CD4-positive, alpha-beta T cell treated with Interleukin-12 subunit alpha and Interleukin-12 subunit beta, for 1 hour (primary cell): ENCODE measurements around the gene C17orf100.
"Not testable (repeated sequence)": the region's sequence is repeated elsewhere in the genome, so short reads cannot be mapped to it uniquely, and the experiment has no call there.

Experiments used
- DNase-seq: peaks from one replicate; pipeline ENCODE4 v3.0.0-alpha.2; 2020

The C17orf100 gene

DNA sequence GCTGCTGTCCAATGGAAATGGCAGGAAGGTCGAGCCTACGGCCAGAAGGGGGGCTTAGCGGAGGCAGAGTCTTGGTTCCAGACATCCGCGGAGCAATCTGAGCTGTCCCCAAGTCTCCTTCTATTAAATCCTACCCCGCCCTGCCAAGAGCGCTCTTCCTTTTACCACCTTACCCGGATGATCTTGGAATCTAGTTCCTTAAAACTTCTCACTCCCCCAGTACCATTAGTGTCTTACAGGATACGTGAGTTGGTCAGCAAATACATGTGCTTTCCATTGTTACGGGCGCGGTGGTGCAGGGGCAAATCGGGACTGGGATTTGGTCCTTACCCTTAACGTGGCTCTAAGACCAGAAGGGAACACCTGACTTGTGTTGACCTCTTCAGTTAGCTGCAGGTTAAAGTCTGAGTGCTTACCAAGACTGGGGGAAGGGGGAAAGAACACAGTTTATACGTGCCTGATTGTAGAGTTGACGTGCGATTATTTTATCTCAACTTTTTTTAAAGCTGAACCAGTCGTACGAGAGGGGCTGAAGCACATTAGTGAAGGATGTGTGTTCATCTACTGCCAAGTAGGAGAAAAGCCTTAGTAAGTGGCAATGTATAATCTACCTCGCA, 10.2 kb upstream of the C17orf100 start:
- DNase-seq: no peak

GRCh38 chr17:6642592-6642991, 9.0 kb upstream of the C17orf100 start:
- DNase-seq: no peak

DNA sequence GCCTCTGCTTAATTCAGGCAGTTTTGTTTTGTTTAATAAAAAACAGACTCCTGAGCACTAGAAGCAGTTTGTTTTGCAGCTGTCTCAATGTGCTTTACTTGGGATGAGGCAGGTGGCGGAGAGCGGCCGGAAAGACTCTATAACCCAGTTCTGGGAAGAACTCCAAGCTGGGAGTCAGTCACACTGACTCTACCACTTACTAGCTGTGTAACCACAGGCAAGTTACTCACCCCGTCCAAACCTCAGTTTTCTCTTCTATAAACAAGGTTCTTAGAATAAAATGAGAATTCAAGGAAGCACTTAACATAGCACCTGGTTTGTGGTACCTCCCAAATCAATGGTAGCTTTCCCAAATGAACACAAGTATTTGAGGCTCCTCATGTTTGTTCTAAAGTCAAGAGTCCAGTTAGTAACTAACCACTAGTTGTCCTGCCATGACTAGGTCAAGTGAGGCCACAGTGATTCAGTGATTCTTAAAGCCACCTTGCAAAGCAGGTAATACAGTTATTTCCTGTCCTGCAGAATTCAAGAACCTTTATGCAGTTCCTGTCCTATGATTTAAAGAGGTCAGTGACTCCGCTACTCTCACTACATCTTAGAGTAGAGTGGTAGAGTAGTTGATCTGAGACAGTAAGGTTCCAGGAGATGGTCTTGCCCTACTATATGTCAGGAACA, 8.0 kb upstream of the C17orf100 start:
- no peak for DNase-seq

- DNase-seq: peak; percentile 32
Measured at GRCh38 chr17:6648181-6648580, 3.4 kb upstream of the C17orf100 start.

DNA sequence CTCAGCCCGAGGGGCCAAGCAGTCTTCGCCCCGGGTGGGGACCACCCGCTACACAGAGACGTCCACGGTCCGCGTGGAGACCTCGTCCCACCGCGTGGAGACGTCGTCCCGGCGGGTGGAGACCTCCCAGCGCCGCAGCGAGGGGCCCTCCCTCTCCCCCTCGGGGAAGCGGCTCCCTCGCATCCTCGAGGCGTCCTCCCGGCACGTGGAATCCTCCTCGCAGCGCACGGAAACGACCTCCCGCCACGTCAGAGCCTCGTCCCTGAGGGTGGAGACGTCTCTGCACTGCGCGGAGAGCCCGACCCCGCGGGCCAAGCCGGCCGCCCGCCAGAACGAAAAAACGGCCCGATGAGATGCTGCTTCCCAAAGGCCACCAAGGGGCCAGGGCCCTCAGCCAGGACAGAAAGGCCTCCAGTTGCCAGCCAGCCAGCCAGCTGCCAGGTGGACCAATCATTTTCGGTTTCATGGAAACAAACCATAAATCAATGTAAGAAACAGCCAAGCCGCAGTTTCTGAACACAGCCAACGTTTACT, 424 bp downstream of the C17orf100 start:
- DNase-seq: peak; percentile 55

DNA sequence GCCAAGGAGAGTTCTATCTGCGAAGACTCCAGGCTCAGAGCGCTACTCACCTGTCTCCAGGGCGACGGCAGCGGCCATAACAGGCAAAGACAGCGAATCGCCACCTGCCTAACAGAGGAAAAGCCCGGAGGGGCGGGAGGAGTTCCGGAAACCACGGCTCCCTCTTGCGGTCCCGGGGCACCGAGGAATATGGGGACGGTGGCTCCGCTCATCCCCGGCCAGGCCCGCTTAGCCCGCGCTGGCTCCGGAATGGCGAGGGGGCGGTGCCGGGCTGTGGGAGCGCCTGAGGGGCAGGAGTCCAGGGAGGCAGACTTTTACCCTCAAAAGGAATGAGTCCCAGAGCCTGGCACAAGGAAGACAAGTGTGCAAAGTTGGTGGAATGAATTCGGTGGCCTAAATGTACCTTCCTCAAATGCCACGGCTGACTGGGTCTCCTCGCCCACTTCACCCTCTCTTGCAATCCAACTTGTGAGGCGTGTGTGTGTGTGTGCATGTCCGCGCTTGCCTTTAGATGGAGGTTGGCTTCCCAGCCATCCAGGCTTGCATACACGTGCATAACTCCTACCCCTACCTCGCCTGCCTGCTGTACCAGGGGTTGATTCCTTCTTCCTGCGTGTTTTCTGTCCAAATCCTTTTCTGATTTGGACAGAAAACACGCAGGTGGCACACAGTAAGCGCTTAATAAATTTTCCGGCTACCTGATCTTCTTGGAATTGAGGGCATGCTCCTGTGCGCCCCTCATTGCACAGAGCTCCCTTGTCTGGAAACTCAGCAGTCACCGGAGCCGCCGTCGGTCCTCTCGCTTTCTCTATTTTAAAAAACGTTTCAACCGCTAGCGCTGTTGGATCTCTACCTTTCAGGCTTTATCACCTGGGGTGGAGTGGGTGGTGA, 3.5 kb downstream of the C17orf100 start:
- no peak for DNase-seq

- not testable (repeated sequence) for DNase-seq
Measured at GRCh38 chr17:6655732-6656361, 4.3 kb downstream of the C17orf100 start.

- DNase-seq: peak; percentile 65
Measured at GRCh38 chr17:6656797-6657632, 5.5 kb downstream of the C17orf100 start.

DNA sequence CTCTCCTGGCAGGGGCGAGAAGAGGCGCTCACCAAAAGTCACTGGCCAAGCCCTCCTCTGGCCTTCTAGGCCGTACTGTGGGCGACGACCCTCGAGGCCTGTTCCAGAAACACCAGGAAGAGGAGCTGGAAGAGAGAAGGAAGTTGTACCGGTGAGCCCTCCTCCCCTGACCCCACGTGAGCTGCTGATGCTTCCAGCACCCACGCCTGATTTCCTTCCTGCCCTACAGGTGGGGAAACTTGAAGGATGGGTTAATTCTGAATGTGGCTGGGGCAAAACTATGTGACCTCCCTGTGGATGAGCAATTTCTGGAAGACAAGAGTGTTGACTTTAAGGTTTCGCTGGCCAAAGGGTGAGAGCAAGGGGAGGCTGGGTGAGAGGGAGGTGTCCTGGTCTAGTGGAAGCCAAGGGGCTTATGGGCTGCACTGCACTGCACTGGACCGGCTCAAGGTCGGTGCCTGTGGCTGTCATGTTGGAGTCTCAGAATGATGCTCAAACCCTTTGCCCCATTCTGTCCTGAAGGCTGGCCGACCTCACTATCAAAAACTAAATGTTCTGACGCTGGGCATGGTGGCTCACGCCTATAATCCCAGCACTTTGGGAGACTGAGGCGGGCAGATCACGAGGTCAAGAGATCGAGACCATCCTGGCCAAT, 6.2 kb downstream of the C17orf100 start:
- no peak for DNase-seq

GRCh38 chr17:6658411-6658810, 6.8 kb downstream of the C17orf100 start:
- DNase-seq: not testable (repeated sequence)

DNA sequence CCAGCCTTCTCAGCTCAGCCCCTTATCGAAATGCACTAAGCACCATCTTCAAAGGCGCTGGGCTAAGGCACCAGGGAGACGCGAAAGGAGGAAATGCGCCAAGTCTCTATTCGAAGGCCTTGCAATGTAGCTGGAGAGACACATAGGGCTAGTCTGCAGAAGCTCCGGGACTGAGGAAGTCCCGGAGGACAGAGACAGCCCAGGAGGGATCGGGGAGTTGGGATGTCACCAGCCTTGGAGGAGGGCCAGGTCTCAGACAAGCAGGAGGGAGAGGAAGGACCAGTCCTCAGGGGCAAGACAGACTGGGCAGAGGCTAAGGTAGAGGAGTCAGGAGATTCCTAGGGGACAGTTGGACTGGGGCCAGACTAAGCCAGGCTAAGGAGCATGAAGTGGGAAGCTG, 8.5 kb downstream of the C17orf100 start:
- no peak for DNase-seq

GRCh38 chr17:6660805-6661463, 9.4 kb downstream of the C17orf100 start:
- DNase-seq: no peak

DNA sequence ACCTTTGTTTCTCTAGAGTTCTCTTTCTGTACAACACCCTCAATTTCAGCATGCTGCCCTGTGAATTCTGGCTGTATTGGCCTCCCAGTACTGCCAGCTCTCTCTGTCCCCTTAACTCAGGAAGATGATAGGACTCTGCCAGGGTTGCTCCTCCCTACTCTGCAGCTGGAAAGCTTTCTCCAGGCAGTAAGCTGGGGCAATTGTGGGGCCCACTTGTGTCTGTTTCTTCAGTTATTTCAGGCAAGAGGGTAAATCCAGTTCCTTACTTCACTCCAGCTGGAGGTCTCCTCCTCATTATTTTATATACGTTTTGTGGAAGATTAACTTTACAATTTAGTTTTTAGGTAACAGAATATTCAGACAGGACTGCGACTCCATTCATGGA, 9.9 kb downstream of the C17orf100 start:
- no peak for DNase-seq

GRCh38 chr17:6663200-6663599, 11.6 kb downstream of the C17orf100 start:
- DNase-seq: not testable (repeated sequence)

DNA sequence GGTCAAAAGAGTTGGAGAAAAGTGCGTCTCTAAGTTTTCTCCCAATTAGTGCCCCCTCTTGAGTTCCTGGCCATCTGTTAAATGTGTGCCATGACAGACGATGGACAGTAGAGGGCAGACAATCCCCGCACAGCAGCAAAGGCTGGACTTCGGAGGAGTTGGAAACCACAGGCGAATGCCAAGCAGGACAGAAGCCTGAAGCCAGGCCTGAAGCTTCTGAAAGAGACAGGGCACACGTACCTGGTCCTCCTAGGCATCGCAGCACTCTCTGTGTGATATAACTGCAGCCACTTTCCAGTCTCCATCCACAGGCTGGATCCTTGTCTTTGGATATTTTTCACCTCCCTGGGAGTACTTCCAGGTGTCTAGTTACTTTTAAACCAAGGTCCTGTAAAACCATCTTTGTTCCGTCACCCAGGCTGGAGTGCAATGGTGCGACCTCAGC, 14.5 kb downstream of the C17orf100 start:
- peak; percentile 59 for DNase-seq

- DNase-seq: no peak
Measured at GRCh38 chr17:6666557-6666956, 15.0 kb downstream of the C17orf100 start.

DNA sequence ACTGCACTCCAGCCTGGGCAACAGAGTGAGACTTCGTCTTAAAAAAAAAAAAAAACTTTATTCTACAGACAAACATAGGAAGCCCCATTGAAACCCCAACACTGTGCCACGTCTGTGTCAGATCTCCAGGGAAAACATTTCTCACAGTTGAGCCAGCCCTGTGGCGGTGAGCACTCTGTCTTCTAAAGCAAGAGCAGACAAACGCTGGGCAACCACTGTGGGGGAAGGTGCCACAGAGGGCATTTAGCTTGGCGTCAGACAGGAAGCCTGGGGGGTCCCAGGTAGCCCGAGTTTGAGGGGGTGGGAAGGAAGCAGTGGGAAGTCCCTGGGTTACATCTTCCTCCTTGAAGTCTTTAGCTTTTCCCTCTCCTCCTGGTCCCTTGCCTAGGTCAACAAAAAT, 16.0 kb downstream of the C17orf100 start:
- no peak for DNase-seq

DNA sequence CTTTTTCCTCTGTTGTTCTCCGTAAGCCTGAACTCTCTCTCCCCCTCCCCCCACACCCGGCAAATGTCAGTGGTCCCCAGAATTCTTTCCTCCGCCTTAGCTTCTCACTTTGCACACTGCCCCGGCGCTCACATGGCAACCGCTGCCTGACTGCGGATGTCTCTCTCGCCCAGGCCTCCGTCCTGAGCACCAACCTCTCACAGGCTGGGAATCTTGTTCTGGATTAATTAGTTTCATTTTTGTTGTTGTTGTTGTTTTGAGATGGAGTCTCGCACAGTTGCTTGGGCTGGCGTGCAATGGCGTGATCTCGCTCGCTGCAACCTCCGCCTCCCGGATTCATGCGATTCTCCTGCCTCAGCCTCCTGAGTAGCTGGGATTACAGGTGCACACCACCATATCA, 16.7 kb downstream of the C17orf100 start:
- DNase-seq: no peak

- no peak for DNase-seq
Measured at GRCh38 chr17:6668727-6669425, 17.3 kb downstream of the C17orf100 start.
